Keratinocyte (primary cell): ENCODE results near the gene TUBB4A.

Experiments
- EZH2 ChIP-seq: IDR thresholded peaks from one replicate; pipeline ENCODE4 v1.6.1; 2012; ENCODE audit warnings: inconsistent platforms, mild to moderate bottlenecking, low read length, moderate library complexity
- TF ChIP-seq, protein P1 (sequence below), 3 experiments: IDR thresholded peaks in 1 of 3; conservative IDR thresholded peaks in 1 of 3; optimal IDR thresholded peaks in 1 of 3; 2 replicates in 2 of 3; 3 replicates in 1 of 3; pipeline versions ENCODE3 to v1.5.1; 2011; ENCODE audit warnings: low read length in 3 of 3, mild to moderate bottlenecking in 3 of 3, moderate library complexity in 2 of 3, control low read depth in 1 of 3, inconsistent platforms in 1 of 3; ENCODE audit not compliant: insufficient read depth in 2 of 3; ENCODE audit errors: extremely low read depth in 1 of 3

DNA sequence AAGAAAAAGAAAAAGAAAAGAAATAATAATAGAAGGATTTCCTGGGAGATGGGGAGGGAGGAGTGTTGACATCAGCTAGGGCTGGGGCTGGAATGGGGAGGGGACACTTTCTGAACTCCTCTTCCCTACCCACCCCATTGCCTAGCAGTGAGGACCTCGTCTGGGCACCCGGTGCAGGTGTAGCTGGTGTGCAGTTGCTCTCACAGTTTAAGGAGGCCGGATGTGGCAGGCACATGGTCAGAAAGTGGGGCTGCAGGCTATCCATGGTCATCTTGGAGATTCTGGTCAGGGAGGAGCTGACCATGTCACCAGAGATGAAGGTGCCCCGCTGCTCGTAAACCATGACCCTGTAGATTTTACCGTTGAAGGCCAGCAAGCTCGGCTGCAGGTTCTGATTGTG is 8.5 kb upstream of the TUBB4A start:
- TF ChIP-seq, protein P1, sequence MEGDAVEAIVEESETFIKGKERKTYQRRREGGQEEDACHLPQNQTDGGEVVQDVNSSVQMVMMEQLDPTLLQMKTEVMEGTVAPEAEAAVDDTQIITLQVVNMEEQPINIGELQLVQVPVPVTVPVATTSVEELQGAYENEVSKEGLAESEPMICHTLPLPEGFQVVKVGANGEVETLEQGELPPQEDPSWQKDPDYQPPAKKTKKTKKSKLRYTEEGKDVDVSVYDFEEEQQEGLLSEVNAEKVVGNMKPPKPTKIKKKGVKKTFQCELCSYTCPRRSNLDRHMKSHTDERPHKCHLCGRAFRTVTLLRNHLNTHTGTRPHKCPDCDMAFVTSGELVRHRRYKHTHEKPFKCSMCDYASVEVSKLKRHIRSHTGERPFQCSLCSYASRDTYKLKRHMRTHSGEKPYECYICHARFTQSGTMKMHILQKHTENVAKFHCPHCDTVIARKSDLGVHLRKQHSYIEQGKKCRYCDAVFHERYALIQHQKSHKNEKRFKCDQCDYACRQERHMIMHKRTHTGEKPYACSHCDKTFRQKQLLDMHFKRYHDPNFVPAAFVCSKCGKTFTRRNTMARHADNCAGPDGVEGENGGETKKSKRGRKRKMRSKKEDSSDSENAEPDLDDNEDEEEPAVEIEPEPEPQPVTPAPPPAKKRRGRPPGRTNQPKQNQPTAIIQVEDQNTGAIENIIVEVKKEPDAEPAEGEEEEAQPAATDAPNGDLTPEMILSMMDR (optimal IDR thresholded peaks at IDR 0.05 in 1 of 3, IDR thresholded peaks at IDR 0.05 in 1 of 3, conservative IDR thresholded peaks at IDR 0.05 in 1 of 3; ENCODE audit: extremely low read depth in 1 of 3, insufficient read depth in 2 of 3, low read length in 3 of 3) = no peak
- no peak for TF ChIP-seq EZH2
